HEK293T (cell line): Measurements from ENCODE around the gene EVA1C.
"Not testable (repeated sequence)": the region's sequence is repeated elsewhere in the genome, so short reads cannot be mapped to it uniquely, and the experiment has no call there.

Experiments
- ARNT ChIP-seq: fragments of 450-650 bp; IDR thresholded peaks from 2 replicates; pipeline ENCODE4 v1.6.1; 2017; ENCODE audit warnings: mild to moderate bottlenecking
- ELF4 ChIP-seq: fragments of 450-650 bp; IDR thresholded peaks from 2 replicates; pipeline ENCODE4 v1.6.1; 2017; ENCODE audit warnings: antibody characterized with exemption
- FOXK2 ChIP-seq: fragments of 450-650 bp; IDR thresholded peaks from 2 replicates; pipeline ENCODE4 v1.6.1; 2016; ENCODE audit warnings: mild to moderate bottlenecking
- SP1 ChIP-seq: fragments of 450-650 bp; IDR thresholded peaks from 2 replicates; pipeline ENCODE4 v1.6.1; 2017
- SUZ12 ChIP-seq: fragments of 450-650 bp; IDR thresholded peaks from 2 replicates; pipeline ENCODE4 v1.6.1; 2016; ENCODE audit warnings: mild to moderate bottlenecking

DNA sequence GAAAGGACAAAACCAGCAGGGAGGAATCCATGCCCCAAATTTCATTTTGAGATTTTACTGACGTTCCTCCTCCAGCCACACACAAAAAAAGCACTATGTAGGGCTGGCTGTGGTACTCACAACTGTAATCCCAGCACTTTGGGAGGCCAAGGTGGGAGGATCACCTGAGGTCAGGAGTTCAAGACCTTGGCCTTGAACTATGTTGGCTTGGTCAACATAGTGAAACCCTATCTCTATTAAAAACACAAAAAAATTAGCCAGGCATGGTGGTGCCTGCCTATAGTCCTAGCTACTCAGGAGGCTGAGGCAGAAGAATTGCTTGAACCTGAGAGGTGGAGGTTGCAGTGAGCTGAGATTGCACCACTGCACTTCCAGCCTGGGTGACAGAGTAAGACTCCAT is 43.5 kb upstream of the EVA1C start:
- not testable (repeated sequence) for TF ChIP-seq ELF4, FOXK2, ARNT, SUZ12, SP1
